Measurements from ENCODE around the gene ASAP3. TPM values are rescaled to one million over a fixed set of nuclear protein-coding genes. Genes with fewer than 3 reads are reported as not detected.

ASAP3 gene
- total RNA-seq, 1 donor from 2014 or later: 3.9 TPM

- Histone ChIP-seq H3K9ac (no peak overlapping the region), H2AFZ (replicated peaks) (no peak overlapping the region), H4K20me1 (ENCODE audit: low read depth) (no peaks in the 10 kb centered on the region), H3K36me3 (no peaks in the 10 kb centered on the region), H3K4me2 (no peak overlapping the region), H3K4me1 (peaks cover 5% of the 10 kb centered on the region), H3K4me3 (no peak overlapping the region), H3K79me2 (ENCODE audit: low read depth) (no peaks in the 10 kb centered on the region), H3K9me3 (ENCODE audit: low read depth) (no peaks in the 10 kb centered on the region), H3F3A (ENCODE audit: low read depth) (peaks cover 6% of the 10 kb centered on the region), H3K27ac (no peak overlapping the region), H3K27me3 (no peaks in the 10 kb centered on the region)
- no peak overlapping the region for H3K27ac Mint-ChIP-seq
- H3K4me3 Mint-ChIP-seq: no peak overlapping the region
- DNase-seq (ENCODE audit: low spot score): no peak
- peaks cover 8% of the 10 kb centered on the region for H3K27me3 Mint-ChIP-seq (ENCODE audit: insufficient read depth, low read depth)
- H3K36me3 Mint-ChIP-seq: peaks cover 6% of the 10 kb centered on the region
- H3K4me1 Mint-ChIP-seq: peaks cover 13% of the 10 kb centered on the region
- peaks cover 4% of the 10 kb centered on the region for H3K9me3 Mint-ChIP-seq
- no peak for TF ChIP-seq EZH2phosphoT487 (IDR thresholded peaks at IDR 0.05)
- TF ChIP-seq CTCF (IDR thresholded peaks at IDR 0.05): no peak
- no peak for TF ChIP-seq EZH2 (IDR thresholded peaks at IDR 0.05)
Measured at GRCh38 chr1:23502951-23503350, 19.0 kb upstream of the ASAP3 start.

- Mint-ChIP-seq H3K4me1 (peaks cover 13% of the 10 kb centered on the region), H3K27ac (no peak overlapping the region), H3K9me3 (peaks cover 4% of the 10 kb centered on the region), H3K36me3 (peaks cover 2% of the 10 kb centered on the region), H3K4me3 (no peak overlapping the region), H3K27me3 (ENCODE audit: insufficient read depth, low read depth) (peaks cover 10% of the 10 kb centered on the region)
- H3K4me1 ChIP-seq: peaks cover 5% of the 10 kb centered on the region
- H3K4me3 ChIP-seq: no peak overlapping the region
- H2AFZ ChIP-seq (replicated peaks): no peak overlapping the region
- H3F3A ChIP-seq (ENCODE audit: low read depth): peaks cover 10% of the 10 kb centered on the region
- H3K27me3 ChIP-seq: no peaks in the 10 kb centered on the region
- no peak for DNase-seq (ENCODE audit: low spot score)
- no peak overlapping the region for H3K4me2 ChIP-seq
- H3K79me2 ChIP-seq (ENCODE audit: low read depth): no peaks in the 10 kb centered on the region
- no peak for TF ChIP-seq EZH2 (IDR thresholded peaks at IDR 0.05)
- TF ChIP-seq EZH2phosphoT487 (IDR thresholded peaks at IDR 0.05): no peak
- TF ChIP-seq CTCF (IDR thresholded peaks at IDR 0.05): no peak
- H4K20me1 ChIP-seq (ENCODE audit: low read depth): no peaks in the 10 kb centered on the region
- no peaks in the 10 kb centered on the region for H3K36me3 ChIP-seq
- no peak overlapping the region for H3K9ac ChIP-seq
- no peak overlapping the region for H3K27ac ChIP-seq
- H3K9me3 ChIP-seq (ENCODE audit: low read depth): no peaks in the 10 kb centered on the region
Measured at GRCh38 chr1:23500466-23500865, 16.5 kb upstream of the ASAP3 start.

GRCh38 chr1:23497777-23498439, 13.9 kb upstream of the ASAP3 start:
- Mint-ChIP-seq H3K4me3 (no peak overlapping the region), H3K36me3 (peaks cover 2% of the 10 kb centered on the region), H3K27ac (no peak overlapping the region), H3K4me1 (peaks cover 6% of the 10 kb centered on the region), H3K27me3 (ENCODE audit: insufficient read depth, low read depth) (peaks cover 16% of the 10 kb centered on the region), H3K9me3 (peaks cover 4% of the 10 kb centered on the region)
- Histone ChIP-seq H3F3A (ENCODE audit: low read depth) (peaks cover 4% of the 10 kb centered on the region), H3K27me3 (no peaks in the 10 kb centered on the region), H2AFZ (replicated peaks) (no peak overlapping the region), H3K27ac (no peak overlapping the region), H3K4me1 (no peaks in the 10 kb centered on the region), H3K9me3 (ENCODE audit: low read depth) (no peaks in the 10 kb centered on the region), H3K36me3 (no peaks in the 10 kb centered on the region), H3K4me3 (no peak overlapping the region), H3K79me2 (ENCODE audit: low read depth) (no peaks in the 10 kb centered on the region), H3K9ac (no peak overlapping the region), H4K20me1 (ENCODE audit: low read depth) (no peaks in the 10 kb centered on the region), H3K4me2 (no peak overlapping the region)
- no peak for DNase-seq (ENCODE audit: low spot score)
- TF ChIP-seq CTCF (IDR thresholded peaks at IDR 0.05): no peak
- no peak for TF ChIP-seq EZH2phosphoT487 (IDR thresholded peaks at IDR 0.05)

All from neural progenitor cell (in vitro differentiated cells).